Measurements from ENCODE around the gene SLC36A3.

SLC36A3 gene

GRCh38 chr5:151285683-151286082 is 17.9 kb downstream of the SLC36A3 start:
- Histone ChIP-seq H3K4me2 (ENCODE audit: low read length) (no peak overlapping the region), H3K4me3 (ENCODE audit: low read depth, low read length) (no peak overlapping the region), H3K9ac (no peak overlapping the region), H3K79me2 (no peaks in the 10 kb centered on the region), H3K4me1 (no peaks in the 10 kb centered on the region), H3K36me3 (ENCODE audit: control insufficient read depth, insufficient read depth, low read length) (no peaks in the 10 kb centered on the region), H2AFZ (no peak overlapping the region), H3K27me3 (ENCODE audit: control insufficient read depth, insufficient read depth, low read length) (no peaks in the 10 kb centered on the region), H3K27ac (no peak overlapping the region), H3K9me3 (ENCODE audit: control insufficient read depth, low read length) (no peaks in the 10 kb centered on the region)
- TF ChIP-seq CTCF (IDR thresholded peaks at IDR 0.05), result no peak

DNA sequence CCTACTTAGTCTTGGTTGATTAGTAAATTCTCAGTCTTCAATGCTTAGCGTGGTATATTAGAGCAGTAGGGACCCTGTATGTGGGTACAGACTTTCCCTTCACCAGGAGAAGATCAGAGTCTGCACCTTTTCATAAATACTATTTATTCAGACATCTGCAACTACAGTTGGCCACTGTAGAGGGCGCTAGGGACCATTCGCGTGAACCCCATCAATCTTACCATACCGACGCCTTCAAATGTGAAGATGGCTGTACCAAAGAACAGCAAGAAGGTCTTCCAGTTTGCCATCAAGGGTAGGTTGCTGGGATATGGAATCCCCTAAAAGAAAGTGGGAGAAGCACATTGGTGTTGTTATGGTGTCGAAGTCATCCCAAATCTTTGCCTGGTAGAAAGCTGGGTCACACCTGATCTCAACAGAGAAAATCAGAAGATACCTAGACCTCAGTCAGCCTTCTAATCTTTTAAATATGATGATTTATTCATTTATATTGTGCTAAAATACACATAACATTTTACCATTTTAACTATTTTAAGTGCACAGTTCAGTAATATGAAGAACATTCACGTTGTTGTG is 19.1 kb downstream of the SLC36A3 start:
- Histone ChIP-seq H3K27ac (no peak overlapping the region), H3K36me3 (ENCODE audit: control insufficient read depth, insufficient read depth, low read length) (no peaks in the 10 kb centered on the region), H3K9ac (no peak overlapping the region), H2AFZ (no peak overlapping the region), H3K27me3 (ENCODE audit: control insufficient read depth, insufficient read depth, low read length) (no peaks in the 10 kb centered on the region), H3K9me3 (ENCODE audit: control insufficient read depth, low read length) (no peaks in the 10 kb centered on the region), H3K4me1 (no peaks in the 10 kb centered on the region), H3K4me2 (ENCODE audit: low read length) (no peak overlapping the region), H3K4me3 (ENCODE audit: low read depth, low read length) (no peak overlapping the region), H3K79me2 (no peaks in the 10 kb centered on the region)
- TF ChIP-seq CTCF (IDR thresholded peaks at IDR 0.05), result no peak

- H3K4me2 ChIP-seq (ENCODE audit: low read length), result no peak overlapping the region
- no peaks in the 10 kb centered on the region for H3K27me3 ChIP-seq (ENCODE audit: control insufficient read depth, insufficient read depth, low read length)
- no peak overlapping the region for H3K27ac ChIP-seq
- no peak for TF ChIP-seq CTCF (IDR thresholded peaks at IDR 0.05)
- no peak overlapping the region for H2AFZ ChIP-seq
- no peak overlapping the region for H3K4me3 ChIP-seq (ENCODE audit: low read depth, low read length)
- H3K36me3 ChIP-seq (ENCODE audit: control insufficient read depth, insufficient read depth, low read length), result no peaks in the 10 kb centered on the region
- H3K4me1 ChIP-seq, result no peaks in the 10 kb centered on the region
- H3K9me3 ChIP-seq (ENCODE audit: control insufficient read depth, low read length), result no peaks in the 10 kb centered on the region
- no peak overlapping the region for H3K9ac ChIP-seq
- no peaks in the 10 kb centered on the region for H3K79me2 ChIP-seq
Measured at GRCh38 chr5:151283120-151283825, 20.3 kb downstream of the SLC36A3 start.

DNA sequence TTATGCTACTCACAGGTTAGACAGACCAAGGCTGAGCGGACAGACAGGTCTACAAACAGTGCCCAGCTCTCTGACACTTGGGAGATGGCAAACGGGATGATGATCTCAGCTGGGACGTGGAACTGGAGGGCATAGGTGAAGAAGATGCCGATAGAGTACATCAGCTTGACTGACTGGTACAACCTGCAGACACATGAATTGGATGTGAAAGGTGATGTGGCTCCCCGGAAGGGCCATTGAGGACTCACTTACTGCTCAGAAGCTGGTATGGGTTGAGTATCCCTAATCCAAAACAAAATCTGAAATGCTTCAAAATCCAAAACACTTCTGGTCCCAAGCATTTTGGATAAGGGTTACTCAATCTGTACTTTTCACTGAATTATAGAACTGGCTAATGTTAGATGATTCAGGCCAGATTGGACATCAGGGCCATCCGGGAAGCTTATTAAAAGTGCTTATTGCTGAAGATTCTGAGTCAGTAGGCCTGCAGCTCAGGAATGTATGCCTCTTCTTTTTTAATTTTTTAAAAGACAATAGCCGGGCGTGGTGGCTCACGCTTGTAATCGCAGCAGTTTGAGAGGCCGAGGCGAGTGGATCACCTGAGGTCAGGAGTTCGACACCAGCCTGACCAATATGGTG is 22.4 kb downstream of the SLC36A3 start:
- no peaks in the 10 kb centered on the region for H3K36me3 ChIP-seq (ENCODE audit: control insufficient read depth, insufficient read depth, low read length)
- H3K79me2 ChIP-seq, result no peaks in the 10 kb centered on the region
- no peak overlapping the region for H3K9ac ChIP-seq
- no peak overlapping the region for H3K27ac ChIP-seq
- no peaks in the 10 kb centered on the region for H3K9me3 ChIP-seq (ENCODE audit: control insufficient read depth, low read length)
- no peaks in the 10 kb centered on the region for H3K27me3 ChIP-seq (ENCODE audit: control insufficient read depth, insufficient read depth, low read length)
- no peak for TF ChIP-seq CTCF (IDR thresholded peaks at IDR 0.05)
- no peak overlapping the region for H3K4me2 ChIP-seq (ENCODE audit: low read length)
- H2AFZ ChIP-seq, result no peak overlapping the region
- no peak overlapping the region for H3K4me3 ChIP-seq (ENCODE audit: low read depth, low read length)
- no peaks in the 10 kb centered on the region for H3K4me1 ChIP-seq

Data from parathyroid adenoma (tissue), 2 donors.